A549 (cell line): ENCODE data around the gene SLC66A2. TPM values are rescaled to one million over a fixed set of nuclear protein-coding genes. Genes with fewer than 3 reads are reported as not detected.

Source experiments
- ATAC-seq, 2 experiments: fragments of 200-7000 bp in 1 of 2; fragments of >200 bp in 1 of 2; cut with Nextera tagmentation in 1 of 2; cut with Tn5 transposase in 1 of 2; 3 replicates each; pipeline versions ENCODE4 v1.8.0 to v1.9.1; 2018 to 2020; ENCODE audit warnings: mild to moderate bottlenecking in 1 of 2, moderate library complexity in 1 of 2
- CTCF ChIA-PET: fragments of 300-600 bp; sonication (Branson Sonifier 250); formaldehyde crosslinking; extraction: SDS; loops from one replicate; lab custom pipeline; 2021; ENCODE audit warnings: antibody characterized with exemption, inconsistent platforms; lab: Yijun Ruan, JAX
- POLR2A ChIA-PET: fragments of 350-600 bp; formaldehyde crosslinking; extraction: SDS; loops from one replicate; lab custom pipeline; 2021; ENCODE audit warnings: antibody characterized with exemption, inconsistent platforms; lab: Yijun Ruan, JAX
- DNase-seq, 2 experiments: peaks; one replicate each; pipeline versions ENCODE4 v3.0.0 to v3.0.0-alpha.2; 2011 to 2016; ENCODE audit warnings: low read depth in 1 of 2, low spot score in 1 of 2
- FAIRE-seq: peaks from 2 replicates; lab custom pipeline; 2011; peaks lifted over from hg19 to GRCh38; lab: Jason Lieb, UNC
- H3K27ac ChIP-seq, 2 experiments: fragments of >200 bp; sonication (Bioruptor Twin); formaldehyde crosslinking; 3 replicates each; pipeline ENCODE4 v1.5.1; 2016 to 2017
- H3K4me1 ChIP-seq: fragments of >200 bp; sonication (Bioruptor Twin); formaldehyde crosslinking; 3 replicates; pipeline ENCODE4 v1.6.1; 2016
- H3K4me2 ChIP-seq: fragments of >200 bp; sonication (Bioruptor Twin); formaldehyde crosslinking; 3 replicates; pipeline ENCODE4 v1.6.1; 2016
- H3K4me3 ChIP-seq: fragments of >200 bp; sonication (Bioruptor Twin); formaldehyde crosslinking; 3 replicates; pipeline ENCODE4 v1.5.1; 2016
- H3K9me3 ChIP-seq: fragments of >200 bp; sonication (Bioruptor Twin); formaldehyde crosslinking; 3 replicates; pipeline ENCODE4 v1.6.1; 2016
- CBX8 ChIP-seq: fragments of 200-600 bp; sonication (generic); IDR thresholded peaks from 2 replicates; pipeline ENCODE4 v1.6.1; 2016
- CEBPB ChIP-seq, 2 experiments: fragments of >200 bp in 1 of 2; sonication (Bioruptor Twin) in 1 of 2; formaldehyde crosslinking in 1 of 2; IDR thresholded peaks; 2 replicates each; pipeline ENCODE4 v1.6.1; 2012 to 2016
- CTCF ChIP-seq: fragments of >200 bp; sonication (Bioruptor Twin); formaldehyde crosslinking; IDR thresholded peaks from 3 replicates; pipeline ENCODE4 v1.5.1; 2016
- EHMT2 ChIP-seq: fragments of 200-600 bp; sonication (generic); IDR thresholded peaks from 2 replicates; pipeline ENCODE4 v1.6.1; 2016; ENCODE audit warnings: antibody characterized with exemption, low read depth, mild to moderate bottlenecking, moderate library complexity
- EP300 ChIP-seq, 2 experiments: fragments of >200 bp; sonication (Bioruptor Twin); formaldehyde crosslinking; IDR thresholded peaks; 2 replicates in 1 of 2; 3 replicates in 1 of 2; pipeline ENCODE4 v1.6.1; 2016 to 2017
- FOSB ChIP-seq: fragments of 250-450 bp; sonication (Bioruptor Pico); IDR thresholded peaks from 2 replicates; pipeline ENCODE4 v1.5.0; 2020; ENCODE audit warnings: mild to moderate bottlenecking, moderate library complexity
- FOXS1 ChIP-seq: fragments of 250-450 bp; sonication (Bioruptor Pico); IDR thresholded peaks from 2 replicates; pipeline ENCODE4 v1.5.0; 2020; ENCODE audit warnings: mild to moderate bottlenecking, moderate library complexity
- HDAC2 ChIP-seq: fragments of 200-600 bp; sonication (generic); IDR thresholded peaks from 2 replicates; pipeline ENCODE4 v1.6.1; 2016
- HEYL ChIP-seq: fragments of 250-450 bp; sonication (Bioruptor Pico); IDR thresholded peaks from 2 replicates; pipeline ENCODE4 v1.8.0; 2021; ENCODE audit warnings: mild to moderate bottlenecking, moderate library complexity
- HMGXB4 ChIP-seq: fragments of 250-450 bp; sonication (Bioruptor Pico); IDR thresholded peaks from 2 replicates; pipeline ENCODE4 v1.5.0; 2021; ENCODE audit warnings: mild to moderate bottlenecking, moderate library complexity, borderline replicate concordance
- JUN ChIP-seq, 2 experiments: fragments of >200 bp; sonication (Bioruptor Twin); formaldehyde crosslinking; IDR thresholded peaks; 2 replicates in 1 of 2; 3 replicates in 1 of 2; pipeline ENCODE4 v1.6.1; 2016 to 2017
- MAX ChIP-seq: IDR thresholded peaks from 2 replicates; pipeline ENCODE4 v1.6.1; 2012
- MAZ ChIP-seq: fragments of 150-350 bp; IDR thresholded peaks from 2 replicates; pipeline ENCODE4 v1.6.1; 2014; ENCODE audit warnings: antibody characterized with exemption, low read depth, low read length, borderline replicate concordance
- MYC ChIP-seq: IDR thresholded peaks from 2 replicates; pipeline ENCODE4 v1.6.1; 2012; ENCODE audit warnings: mild to moderate bottlenecking, inconsistent platforms, low read length, improper control_type of control experiment, borderline replicate concordance
- NFE2L2 ChIP-seq: fragments of 150-350 bp; conservative IDR thresholded peaks from 2 replicates; pipeline ENCODE4 v1.6.1; 2014; ENCODE audit warnings: low read length
- RAD21 ChIP-seq, 2 experiments: fragments of >200 bp in 1 of 2; sonication (Bioruptor Twin) in 1 of 2; formaldehyde crosslinking in 1 of 2; IDR thresholded peaks in 1 of 2; conservative IDR thresholded peaks in 1 of 2; 2 replicates in 1 of 2; 3 replicates in 1 of 2; pipeline ENCODE4 v1.6.1; 2012 to 2018; ENCODE audit warnings: inconsistent platforms in 1 of 2
- RARB ChIP-seq: fragments of 250-450 bp; sonication (Bioruptor Pico); IDR thresholded peaks from 2 replicates; pipeline ENCODE4 v1.8.0; 2021; ENCODE audit warnings: mild to moderate bottlenecking, moderate library complexity
- REST ChIP-seq: fragments of 200-600 bp; sonication (generic); IDR thresholded peaks from 2 replicates; pipeline ENCODE4 v1.6.1; 2016; ENCODE audit warnings: antibody characterized with exemption, mild to moderate bottlenecking, moderate library complexity
- RNF2 ChIP-seq: fragments of 200-600 bp; sonication (generic); IDR thresholded peaks from 2 replicates; pipeline ENCODE4 v1.6.1; 2016; ENCODE audit warnings: low read depth, mild to moderate bottlenecking, antibody characterized with exemption, moderate library complexity, borderline replicate concordance
- SMC3 ChIP-seq: fragments of >200 bp; sonication (Bioruptor Twin); formaldehyde crosslinking; IDR thresholded peaks from 3 replicates; pipeline ENCODE4 v1.6.1; 2018; ENCODE audit warnings: inconsistent platforms
- ZFP36 ChIP-seq: fragments of 450-650 bp; IDR thresholded peaks from 2 replicates; pipeline ENCODE4 v1.6.1; 2014; ENCODE audit warnings: borderline replicate concordance; ENCODE audit not compliant: partially characterized antibody
- ZSCAN20 ChIP-seq: fragments of 250-450 bp; sonication (Bioruptor Pico); IDR thresholded peaks from 2 replicates; pipeline ENCODE4 v1.8.0; 2022; ENCODE audit warnings: mild to moderate bottlenecking, moderate library complexity
- WGBS: methylation state at CpG from one replicate; pipeline ENCODE4 v1.1.6; 2017; ENCODE audit errors: missing lambda C conversion rate; 5-methylcytosine and 5-hydroxymethylcytosine counted together
- polyA plus RNA-seq, 4 experiments: library from polyadenylated mRNA; depleted of rRNA in 3 of 4; stranded (reverse); fragments of >200 nt; fragmentation: RNase III in 1 of 4; extraction: RNeasy Plus Mini Kit Qiagen cat#74134 plus additional on column Dnase treatment in 1 of 4; gene quantifications; 2 replicates in 3 of 4; 3 replicates in 1 of 4; pipeline ENCODE4 v1.2.3, GENCODE V29; 2011 to 2017
- TF ChIP-seq, protein P1 (sequence below): IDR thresholded peaks from 2 replicates; pipeline ENCODE4 v1.6.1; 2012
- TF ChIP-seq, protein P2 (sequence below): fragments of 250-450 bp; sonication (Bioruptor Pico); IDR thresholded peaks from 2 replicates; pipeline ENCODE4 v1.5.0; 2020; ENCODE audit warnings: low read depth, mild to moderate bottlenecking, moderate library complexity

SLC66A2 gene
- polyA plus RNA-seq, 2 of the 4 experiments (the other 2 are of a cell fraction), result 4.8 to 11.5 TPM

- TF ChIP-seq CBX8 (no peak), FOSB (CRISPR knock-in tag) (no peak), MAZ (no peak), RARB (no peak), SMC3 (no peak), JUN (IDR thresholded peaks at IDR 0.05) (no peak), HDAC2 (no peak), HMGXB4 (no peak), CEBPB (IDR thresholded peaks at IDR 0.05) (no peak), EHMT2 (no peak), HEYL (no peak), ZSCAN20 (CRISPR knock-in tag) (no peak)
- TF ChIP-seq, protein P1, sequence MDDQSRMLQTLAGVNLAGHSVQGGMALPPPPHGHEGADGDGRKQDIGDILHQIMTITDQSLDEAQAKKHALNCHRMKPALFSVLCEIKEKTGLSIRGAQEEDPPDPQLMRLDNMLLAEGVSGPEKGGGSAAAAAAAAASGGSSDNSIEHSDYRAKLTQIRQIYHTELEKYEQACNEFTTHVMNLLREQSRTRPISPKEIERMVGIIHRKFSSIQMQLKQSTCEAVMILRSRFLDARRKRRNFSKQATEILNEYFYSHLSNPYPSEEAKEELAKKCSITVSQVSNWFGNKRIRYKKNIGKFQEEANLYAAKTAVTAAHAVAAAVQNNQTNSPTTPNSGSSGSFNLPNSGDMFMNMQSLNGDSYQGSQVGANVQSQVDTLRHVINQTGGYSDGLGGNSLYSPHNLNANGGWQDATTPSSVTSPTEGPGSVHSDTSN, result no peak
- Histone ChIP-seq H3K27ac (no peak overlapping the region), H3K4me3 (no peak overlapping the region), H3K4me1 (no peaks in the 10 kb centered on the region), H3K4me2 (no peak overlapping the region), H3K9me3 (peaks cover 15% of the 10 kb centered on the region; the same call in 1 of the 3 replicates)
- ChIA-PET POLR2A (no interaction called here), CTCF (interaction anchor here (0.8 kb wide), 1 partner anchor 13 kb away, joined by 3 read pairs; no protein-coding TSS in a partner anchor)
- no peak for ATAC-seq
- no peak for DNase-seq
- WGBS, result 89% methylated on average over 17 of the region's 25 CpGs
- FAIRE-seq, result no peak
Observed at GRCh38 chr18:79924814-79925731, 26.4 kb downstream of the SLC66A2 start.

DNA sequence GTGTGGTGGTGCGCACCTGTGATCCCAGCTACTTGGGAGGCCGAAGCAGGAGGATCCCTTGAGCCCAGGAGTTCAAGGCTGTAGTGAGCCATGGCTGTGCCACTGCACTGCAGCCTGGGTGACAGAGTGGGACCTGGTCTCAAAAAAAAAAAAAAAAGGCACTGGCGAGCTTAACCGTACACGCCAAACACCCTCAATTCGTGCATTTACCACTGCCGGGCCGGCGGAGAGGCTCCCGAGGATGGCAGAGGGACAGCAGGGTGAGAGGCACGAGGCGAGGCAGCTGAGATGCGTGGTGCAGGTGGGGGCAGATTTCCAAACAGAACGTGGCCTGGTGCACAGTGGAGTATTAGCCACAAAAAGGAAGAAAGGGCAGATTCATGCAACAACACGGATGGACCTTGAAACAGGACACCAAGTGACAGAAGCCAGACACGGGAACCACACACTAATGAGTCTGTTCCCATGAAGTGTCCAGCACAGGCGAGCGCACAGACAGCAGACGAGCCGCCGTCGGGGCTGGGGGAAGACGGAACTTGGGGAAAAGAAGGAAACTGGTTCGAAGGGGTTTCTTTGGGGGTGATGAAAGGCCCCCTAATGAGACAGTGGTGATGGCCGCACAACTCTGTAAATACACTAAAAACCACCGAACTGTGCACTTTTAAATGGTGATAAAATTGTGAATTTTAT, 27.4 kb downstream of the SLC66A2 start:
- H3K4me3 ChIP-seq, result no peak overlapping the region
- FAIRE-seq, result no peak
- H3K4me2 ChIP-seq, result no peak overlapping the region
- no peaks in the 10 kb centered on the region for H3K4me1 ChIP-seq
- ChIA-PET POLR2A (no interaction called here), CTCF (interaction anchor here (0.8 kb wide), 1 partner anchor 14 kb away, joined by 3 read pairs; no protein-coding TSS in a partner anchor)
- no peak overlapping the region for H3K27ac ChIP-seq
- ATAC-seq, result no peak
- TF ChIP-seq ZFP36 (no peak), FOXS1 (CRISPR knock-in tag) (no peak), CTCF (no peak), EP300 (IDR thresholded peaks at IDR 0.05) (no peak), REST (no peak), MYC (no peak), RNF2 (no peak), NFE2L2 (no peak), RAD21 (conservative IDR thresholded peaks at IDR 0.05 in 1 of 2, IDR thresholded peaks at IDR 0.05 in 1 of 2) (no peak), EHMT2 (no peak), MAX (no peak), HEYL (no peak), RARB (no peak)
- TF ChIP-seq, protein P2, sequence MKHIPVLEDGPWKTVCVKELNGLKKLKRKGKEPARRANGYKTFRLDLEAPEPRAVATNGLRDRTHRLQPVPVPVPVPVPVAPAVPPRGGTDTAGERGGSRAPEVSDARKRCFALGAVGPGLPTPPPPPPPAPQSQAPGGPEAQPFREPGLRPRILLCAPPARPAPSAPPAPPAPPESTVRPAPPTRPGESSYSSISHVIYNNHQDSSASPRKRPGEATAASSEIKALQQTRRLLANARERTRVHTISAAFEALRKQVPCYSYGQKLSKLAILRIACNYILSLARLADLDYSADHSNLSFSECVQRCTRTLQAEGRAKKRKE (CRISPR knock-in tag), result no peak
- whole genome bisulfite sequencing, result 91% methylated on average over 26 of the region's 26 CpGs
- H3K9me3 ChIP-seq, result peaks cover 8% of the 10 kb centered on the region; the same call in 1 of the 3 replicates
- DNase-seq, result no peak
